Measurements from ENCODE around the gene ZSWIM1. TPM values are rescaled to one million over a fixed set of nuclear protein-coding genes. Genes with fewer than 3 reads are reported as not detected.

Gene ZSWIM1
- total and polyA plus RNA-seq, 2 of the 13 experiments (the other 11 are each of a cell fraction or from before 2014, with no cell fraction given): 9.5 to 11.7 TPM

DNA sequence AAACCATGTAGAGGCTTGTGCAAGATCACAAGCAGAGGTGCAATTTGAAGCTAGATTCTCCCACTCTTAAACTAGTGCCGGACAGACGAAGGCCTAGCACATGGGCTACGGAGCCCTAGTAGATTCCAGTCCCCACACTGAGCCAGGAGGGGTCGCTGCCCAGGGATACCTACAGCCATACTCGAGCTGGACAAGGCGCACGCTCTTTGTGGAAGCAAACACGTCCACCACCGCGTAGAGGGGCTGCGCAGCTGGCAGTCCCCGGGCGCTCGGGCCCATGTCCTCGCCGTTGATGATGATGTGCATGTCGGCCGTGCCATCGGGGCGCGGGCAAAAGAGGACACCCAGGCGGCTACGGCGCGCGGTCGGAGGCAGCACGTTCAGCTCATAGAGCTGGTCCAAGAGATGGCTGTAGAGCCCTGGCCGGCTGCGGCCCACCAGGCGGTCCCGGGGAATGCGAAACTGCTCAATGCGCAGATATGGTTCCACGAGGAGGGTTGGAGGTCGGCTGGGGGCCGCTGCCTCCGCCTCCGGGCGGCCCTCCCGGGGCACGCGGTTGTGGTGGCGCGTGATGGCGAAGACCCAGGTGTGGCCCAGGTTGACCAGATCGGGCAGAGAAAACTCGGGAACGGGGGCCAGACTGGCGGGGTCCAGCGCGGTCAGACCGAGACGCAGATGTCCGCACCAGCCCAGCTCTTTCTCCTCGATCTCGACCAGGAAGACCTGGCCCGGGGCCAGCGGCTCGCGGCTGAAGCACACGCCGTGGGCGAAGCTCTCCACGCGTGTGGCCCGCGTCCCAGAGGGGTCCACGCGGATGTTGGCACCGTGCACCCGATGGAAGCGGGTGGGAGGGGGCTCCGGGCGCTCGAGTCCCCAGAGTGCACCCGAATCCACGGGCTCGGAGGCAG, 9.3 kb downstream of the ZSWIM1 start (continued):
- TF ChIP-seq, protein P1, sequence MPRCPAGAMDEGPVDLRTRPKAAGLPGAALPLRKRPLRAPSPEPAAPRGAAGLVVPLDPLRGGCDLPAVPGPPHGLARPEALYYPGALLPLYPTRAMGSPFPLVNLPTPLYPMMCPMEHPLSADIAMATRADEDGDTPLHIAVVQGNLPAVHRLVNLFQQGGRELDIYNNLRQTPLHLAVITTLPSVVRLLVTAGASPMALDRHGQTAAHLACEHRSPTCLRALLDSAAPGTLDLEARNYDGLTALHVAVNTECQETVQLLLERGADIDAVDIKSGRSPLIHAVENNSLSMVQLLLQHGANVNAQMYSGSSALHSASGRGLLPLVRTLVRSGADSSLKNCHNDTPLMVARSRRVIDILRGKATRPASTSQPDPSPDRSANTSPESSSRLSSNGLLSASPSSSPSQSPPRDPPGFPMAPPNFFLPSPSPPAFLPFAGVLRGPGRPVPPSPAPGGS (CRISPR knock-in tag; IDR thresholded peaks at IDR 0.05): peak; percentile 90
- TF ChIP-seq, protein P2, sequence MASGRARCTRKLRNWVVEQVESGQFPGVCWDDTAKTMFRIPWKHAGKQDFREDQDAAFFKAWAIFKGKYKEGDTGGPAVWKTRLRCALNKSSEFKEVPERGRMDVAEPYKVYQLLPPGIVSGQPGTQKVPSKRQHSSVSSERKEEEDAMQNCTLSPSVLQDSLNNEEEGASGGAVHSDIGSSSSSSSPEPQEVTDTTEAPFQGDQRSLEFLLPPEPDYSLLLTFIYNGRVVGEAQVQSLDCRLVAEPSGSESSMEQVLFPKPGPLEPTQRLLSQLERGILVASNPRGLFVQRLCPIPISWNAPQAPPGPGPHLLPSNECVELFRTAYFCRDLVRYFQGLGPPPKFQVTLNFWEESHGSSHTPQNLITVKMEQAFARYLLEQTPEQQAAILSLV (CRISPR knock-in tag; IDR thresholded peaks at IDR 0.05; ENCODE audit: borderline replicate concordance): peak; percentile 52
- TF ChIP-seq IKZF1 (IDR thresholded peaks at IDR 0.05): no peak
- TF ChIP-seq ASH2L (IDR thresholded peaks at IDR 0.05; ENCODE audit: insufficient read length, low read depth, low read length): no peak
- no peak for TF ChIP-seq MAFF (IDR thresholded peaks at IDR 0.05; ENCODE audit: low read depth, low read length)
- TF ChIP-seq ZNF253 (CRISPR knock-in tag; IDR thresholded peaks at IDR 0.05; ENCODE audit: borderline replicate concordance): no peak
- TF ChIP-seq NCOA5 (CRISPR knock-in tag; IDR thresholded peaks at IDR 0.05): no peak
- peak; percentile 42; the same call in 1 of the 2 replicates for TF ChIP-seq ZNF124 (CRISPR knock-in tag; IDR thresholded peaks at IDR 0.05)
- TF ChIP-seq ARHGAP35 (CRISPR knock-in tag; IDR thresholded peaks at IDR 0.05; ENCODE audit: borderline replicate concordance): peak; percentile 34; the same call in 1 of the 2 replicates
- TF ChIP-seq ZNF768 (CRISPR knock-in tag; IDR thresholded peaks at IDR 0.05): peak; percentile 77; the same call in 1 of the 2 replicates
- no peak for TF ChIP-seq ZNF33A (CRISPR knock-in tag; IDR thresholded peaks at IDR 0.05; ENCODE audit: borderline replicate concordance)
- TF ChIP-seq, protein P3, sequence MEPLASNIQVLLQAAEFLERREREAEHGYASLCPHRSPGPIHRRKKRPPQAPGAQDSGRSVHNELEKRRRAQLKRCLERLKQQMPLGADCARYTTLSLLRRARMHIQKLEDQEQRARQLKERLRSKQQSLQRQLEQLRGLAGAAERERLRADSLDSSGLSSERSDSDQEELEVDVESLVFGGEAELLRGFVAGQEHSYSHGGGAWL (CRISPR knock-in tag; IDR thresholded peaks at IDR 0.05): peak; percentile 61; the same call in 1 of the 2 replicates
- TF ChIP-seq, protein P4, sequence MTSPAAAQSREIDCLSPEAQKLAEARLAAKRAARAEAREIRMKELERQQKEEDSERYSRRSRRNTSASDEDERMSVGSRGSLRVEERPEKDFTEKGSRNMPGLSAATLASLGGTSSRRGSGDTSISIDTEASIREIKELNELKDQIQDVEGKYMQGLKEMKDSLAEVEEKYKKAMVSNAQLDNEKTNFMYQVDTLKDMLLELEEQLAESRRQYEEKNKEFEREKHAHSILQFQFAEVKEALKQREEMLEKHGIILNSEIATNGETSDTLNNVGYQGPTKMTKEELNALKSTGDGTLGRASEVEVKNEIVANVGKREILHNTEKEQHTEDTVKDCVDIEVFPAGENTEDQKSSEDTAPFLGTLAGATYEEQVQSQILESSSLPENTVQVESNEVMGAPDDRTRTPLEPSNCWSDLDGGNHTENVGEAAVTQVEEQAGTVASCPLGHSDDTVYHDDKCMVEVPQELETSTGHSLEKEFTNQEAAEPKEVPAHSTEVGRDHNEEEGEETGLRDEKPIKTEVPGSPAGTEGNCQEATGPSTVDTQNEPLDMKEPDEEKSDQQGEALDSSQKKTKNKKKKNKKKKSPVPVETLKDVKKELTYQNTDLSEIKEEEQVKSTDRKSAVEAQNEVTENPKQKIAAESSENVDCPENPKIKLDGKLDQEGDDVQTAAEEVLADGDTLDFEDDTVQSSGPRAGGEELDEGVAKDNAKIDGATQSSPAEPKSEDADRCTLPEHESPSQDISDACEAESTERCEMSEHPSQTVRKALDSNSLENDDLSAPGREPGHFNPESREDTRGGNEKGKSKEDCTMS (CRISPR knock-in tag; conservative IDR thresholded peaks at IDR 0.05): no peak
- TF ChIP-seq MTF1 (CRISPR knock-in tag; IDR thresholded peaks at IDR 0.05): no peak
- TF ChIP-seq, protein P5, sequence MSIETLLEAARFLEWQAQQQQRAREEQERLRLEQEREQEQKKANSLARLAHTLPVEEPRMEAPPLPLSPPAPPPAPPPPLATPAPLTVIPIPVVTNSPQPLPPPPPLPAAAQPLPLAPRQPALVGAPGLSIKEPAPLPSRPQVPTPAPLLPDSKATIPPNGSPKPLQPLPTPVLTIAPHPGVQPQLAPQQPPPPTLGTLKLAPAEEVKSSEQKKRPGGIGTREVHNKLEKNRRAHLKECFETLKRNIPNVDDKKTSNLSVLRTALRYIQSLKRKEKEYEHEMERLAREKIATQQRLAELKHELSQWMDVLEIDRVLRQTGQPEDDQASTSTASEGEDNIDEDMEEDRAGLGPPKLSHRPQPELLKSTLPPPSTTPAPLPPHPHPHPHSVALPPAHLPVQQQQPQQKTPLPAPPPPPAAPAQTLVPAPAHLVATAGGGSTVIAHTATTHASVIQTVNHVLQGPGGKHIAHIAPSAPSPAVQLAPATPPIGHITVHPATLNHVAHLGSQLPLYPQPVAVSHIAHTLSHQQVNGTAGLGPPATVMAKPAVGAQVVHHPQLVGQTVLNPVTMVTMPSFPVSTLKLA (IDR thresholded peaks at IDR 0.05): 0 out of 2 replicates have a peak, but pooled peaks have one; percentile 18
- TF ChIP-seq ZNF550 (CRISPR knock-in tag; IDR thresholded peaks at IDR 0.05; ENCODE audit: borderline replicate concordance): no peak
- no peak for TF ChIP-seq ZNF460 (CRISPR knock-in tag; IDR thresholded peaks at IDR 0.05; ENCODE audit: borderline replicate concordance)
- peak; percentile 82 for TF ChIP-seq GATAD1 (CRISPR knock-in tag; IDR thresholded peaks at IDR 0.05)
- no peak; the same call in 1 of the 2 replicates for TF ChIP-seq CBX2 (IDR thresholded peaks at IDR 0.05; ENCODE audit: low read depth, low read length)
- TF ChIP-seq CBX2 (CRISPR knock-in tag; IDR thresholded peaks at IDR 0.05; ENCODE audit: low read depth): 0 out of 2 replicates have a peak, but pooled peaks have one; percentile 10
- no peak for TF ChIP-seq FOXK2 (IDR thresholded peaks at IDR 0.05)
- TF ChIP-seq, protein P6, sequence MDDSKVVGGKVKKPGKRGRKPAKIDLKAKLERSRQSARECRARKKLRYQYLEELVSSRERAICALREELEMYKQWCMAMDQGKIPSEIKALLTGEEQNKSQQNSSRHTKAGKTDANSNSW (CRISPR knock-in tag; IDR thresholded peaks at IDR 0.05; ENCODE audit: borderline replicate concordance): 0 out of 2 replicates have a peak, but pooled peaks have one; percentile 84
